GM21447 (cell line): ENCODE measurements around the gene NANOS3.
"Not testable (repeated sequence)": the region's sequence is repeated elsewhere in the genome, so short reads cannot be mapped to it uniquely, and the experiment has no call there.

Source experiments
- ATAC-seq: cut with Tn5 transposase; IDR thresholded peaks from one replicate; pipeline ENCODE4 v1.9.1; 2021; ENCODE audit not compliant: unreplicated experiment

Gene NANOS3

DNA sequence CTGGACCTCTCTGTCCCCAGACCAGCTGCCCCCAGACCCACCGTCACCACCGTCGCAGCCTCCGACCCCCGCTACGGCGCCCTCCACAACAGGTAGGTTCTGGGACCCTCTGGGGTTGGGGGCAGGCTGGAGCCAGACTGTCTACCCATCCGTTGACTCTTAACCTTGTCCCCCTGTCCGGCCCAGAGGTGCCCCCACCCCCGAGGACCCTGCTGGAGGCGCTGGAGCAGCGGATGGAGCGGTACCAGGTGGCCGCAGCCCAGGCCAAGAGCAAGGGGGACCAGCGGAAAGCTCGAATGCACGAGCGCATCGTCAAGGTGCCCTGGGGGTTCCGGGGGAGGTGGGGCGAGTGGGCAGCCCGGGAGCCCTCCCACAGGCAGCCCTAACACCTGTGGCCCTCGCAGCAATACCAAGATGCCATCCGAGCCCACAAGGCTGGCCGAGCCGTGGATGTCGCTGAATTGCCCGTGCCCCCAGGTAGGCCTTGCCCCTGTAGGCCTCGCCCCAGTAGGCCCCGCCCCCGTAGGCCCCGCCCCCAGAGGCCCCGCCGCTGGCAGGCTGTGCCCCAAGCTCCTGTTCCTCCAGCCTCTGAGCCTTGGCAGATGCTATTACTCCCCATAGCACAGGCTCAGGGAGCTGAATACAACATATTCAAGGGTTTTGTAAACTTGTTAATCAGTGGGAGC, 41.9 kb downstream of the NANOS3 start:
- no peak for ATAC-seq

DNA sequence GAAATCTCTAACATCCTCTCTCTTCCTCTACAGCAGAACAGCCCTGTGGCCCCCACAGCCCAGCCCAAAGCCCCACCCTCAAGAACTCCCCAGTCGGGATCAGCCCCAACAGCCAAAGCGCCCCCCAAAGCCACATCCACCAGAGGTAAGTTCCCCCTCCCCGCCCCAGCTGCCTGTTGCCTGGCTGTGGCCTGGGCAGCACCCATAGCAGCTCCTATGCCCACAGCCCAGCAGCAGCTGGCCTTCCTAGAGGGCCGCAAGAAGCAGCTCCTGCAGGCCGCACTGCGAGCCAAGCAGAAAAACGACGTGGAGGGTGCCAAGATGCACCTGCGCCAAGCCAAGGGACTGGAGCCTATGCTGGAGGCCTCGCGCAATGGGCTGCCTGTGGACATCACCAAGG, 43.6 kb downstream of the NANOS3 start:
- ATAC-seq, result no peak

GRCh38 chr19:13920940-13921747, 44.2 kb downstream of the NANOS3 start:
- no peak for ATAC-seq

GRCh38 chr19:13922118-13922517, 45.2 kb downstream of the NANOS3 start:
- not testable (repeated sequence) for ATAC-seq

- ATAC-seq, result no peak
Measured at GRCh38 chr19:13923194-13923987, 46.5 kb downstream of the NANOS3 start.

DNA sequence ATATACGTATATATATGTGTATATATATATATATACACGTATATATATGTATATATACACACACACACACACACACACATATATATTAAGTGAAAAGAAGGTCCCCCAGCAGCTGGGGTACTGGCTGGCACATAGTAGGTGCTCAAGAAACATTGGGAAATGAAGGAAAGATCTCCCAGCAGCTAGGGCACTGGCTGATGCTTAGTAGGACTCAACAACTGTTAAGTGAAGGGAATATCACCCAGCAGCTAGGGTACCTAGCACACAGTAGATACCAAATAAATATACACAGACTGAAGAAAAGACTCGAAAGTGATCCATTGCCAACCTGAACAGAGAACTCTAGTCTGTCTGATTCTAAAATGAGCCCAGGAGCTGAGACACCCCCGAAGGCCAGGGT, 49.1 kb downstream of the NANOS3 start:
- no peak for ATAC-seq

- no peak for ATAC-seq
Measured at GRCh38 chr19:13926715-13927114, 49.8 kb downstream of the NANOS3 start.

DNA sequence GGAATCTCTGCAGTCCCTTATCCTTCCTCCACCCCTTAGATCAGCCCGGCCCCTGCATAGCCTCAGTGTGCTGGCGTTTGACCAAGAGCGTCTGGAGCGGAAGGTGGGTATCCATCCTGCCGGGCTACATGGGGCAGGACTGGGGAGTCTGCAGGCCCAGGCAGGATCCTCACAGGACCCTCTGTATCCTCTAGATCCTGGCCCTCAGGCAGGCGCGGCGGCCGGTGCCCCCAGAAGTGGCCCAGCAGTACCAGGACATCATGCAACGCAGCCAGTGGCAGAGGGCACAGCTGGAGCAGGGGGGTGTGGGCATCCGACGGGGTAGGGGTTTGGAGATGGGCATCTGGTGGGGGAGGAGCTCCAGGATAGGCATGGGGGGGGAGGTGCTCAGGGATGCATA, 52.4 kb downstream of the NANOS3 start:
- no peak for ATAC-seq

DNA sequence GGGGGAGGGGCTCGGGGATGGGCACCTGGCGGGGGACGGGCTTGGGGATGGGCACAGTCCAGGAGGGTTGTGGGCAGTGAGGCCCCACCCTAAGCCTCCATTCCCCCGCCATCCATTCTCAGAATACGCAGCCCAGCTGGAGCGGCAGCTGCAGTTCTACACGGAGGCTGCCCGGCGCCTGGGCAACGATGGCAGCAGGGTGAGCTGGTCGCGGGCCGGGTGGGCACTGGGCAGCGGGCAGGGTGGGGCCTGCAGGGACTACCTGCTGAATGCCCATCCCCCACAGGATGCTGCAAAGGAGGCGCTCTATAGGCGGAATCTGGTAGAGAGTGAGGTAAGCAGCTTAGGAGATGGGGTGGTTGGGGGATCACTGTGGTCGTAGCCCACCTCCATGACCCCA, 53.0 kb downstream of the NANOS3 start:
- no peak for ATAC-seq
